ENCODE data around the gene ERBB4. TPM values are rescaled to one million over a fixed set of nuclear protein-coding genes. Genes with fewer than 3 reads are reported as not detected.

The ERBB4 gene
- total RNA-seq, 2 experiments from 2014 or later = not detected

GRCh38 chr2:211829725-211830124, 708.9 kb downstream of the ERBB4 start:
- Histone ChIP-seq H3K4me2 (ENCODE audit: low read length) (no peak overlapping the region), H3K79me2 (ENCODE audit: insufficient read depth, low read depth, low read length) (no peaks in the 10 kb centered on the region), H2AFZ (ENCODE audit: low read length) (no peak overlapping the region), H3K9me3 (ENCODE audit: low read length) (no peaks in the 10 kb centered on the region), H3K4me3 (ENCODE audit: low read depth, low read length, poor library complexity, severe bottlenecking) (no peak overlapping the region), H3K9me2 (ENCODE audit: insufficient read depth, low read length) (no peaks in the 10 kb centered on the region), H3K36me3 (ENCODE audit: insufficient read depth, low read length) (no peaks in the 10 kb centered on the region), H3K4me1 (ENCODE audit: insufficient read depth, low read length, poor library complexity, severe bottlenecking) (no peaks in the 10 kb centered on the region), H3K27ac (ENCODE audit: low read depth, low read length, poor library complexity, severe bottlenecking) (no peak overlapping the region), H4K20me1 (ENCODE audit: insufficient read depth, low read length) (no peaks in the 10 kb centered on the region)
- TF ChIP-seq, protein P1, sequence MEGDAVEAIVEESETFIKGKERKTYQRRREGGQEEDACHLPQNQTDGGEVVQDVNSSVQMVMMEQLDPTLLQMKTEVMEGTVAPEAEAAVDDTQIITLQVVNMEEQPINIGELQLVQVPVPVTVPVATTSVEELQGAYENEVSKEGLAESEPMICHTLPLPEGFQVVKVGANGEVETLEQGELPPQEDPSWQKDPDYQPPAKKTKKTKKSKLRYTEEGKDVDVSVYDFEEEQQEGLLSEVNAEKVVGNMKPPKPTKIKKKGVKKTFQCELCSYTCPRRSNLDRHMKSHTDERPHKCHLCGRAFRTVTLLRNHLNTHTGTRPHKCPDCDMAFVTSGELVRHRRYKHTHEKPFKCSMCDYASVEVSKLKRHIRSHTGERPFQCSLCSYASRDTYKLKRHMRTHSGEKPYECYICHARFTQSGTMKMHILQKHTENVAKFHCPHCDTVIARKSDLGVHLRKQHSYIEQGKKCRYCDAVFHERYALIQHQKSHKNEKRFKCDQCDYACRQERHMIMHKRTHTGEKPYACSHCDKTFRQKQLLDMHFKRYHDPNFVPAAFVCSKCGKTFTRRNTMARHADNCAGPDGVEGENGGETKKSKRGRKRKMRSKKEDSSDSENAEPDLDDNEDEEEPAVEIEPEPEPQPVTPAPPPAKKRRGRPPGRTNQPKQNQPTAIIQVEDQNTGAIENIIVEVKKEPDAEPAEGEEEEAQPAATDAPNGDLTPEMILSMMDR (conservative IDR thresholded peaks at IDR 0.05; ENCODE audit: low read length) = no peak
- TF ChIP-seq EZH2phosphoT487 (IDR thresholded peaks at IDR 0.05; ENCODE audit: borderline replicate concordance, low read depth, low read length) = no peak
- intact Hi-C loops (cut with micrococcal nuclease; ENCODE audit: unreplicated experiment) = no loop called here
- ChIA-PET CTCF (ENCODE audit: unreplicated experiment) (no interaction called here), POLR2A (interaction anchor here (0.7 kb wide), 1 partner anchor 525 kb away, joined by 3 read pairs; no protein-coding TSS in a partner anchor)
- no peak for DNase-seq (ENCODE audit: low spot score)
- no TSS peak for BruUV-seq (replicated peaks)

DNA sequence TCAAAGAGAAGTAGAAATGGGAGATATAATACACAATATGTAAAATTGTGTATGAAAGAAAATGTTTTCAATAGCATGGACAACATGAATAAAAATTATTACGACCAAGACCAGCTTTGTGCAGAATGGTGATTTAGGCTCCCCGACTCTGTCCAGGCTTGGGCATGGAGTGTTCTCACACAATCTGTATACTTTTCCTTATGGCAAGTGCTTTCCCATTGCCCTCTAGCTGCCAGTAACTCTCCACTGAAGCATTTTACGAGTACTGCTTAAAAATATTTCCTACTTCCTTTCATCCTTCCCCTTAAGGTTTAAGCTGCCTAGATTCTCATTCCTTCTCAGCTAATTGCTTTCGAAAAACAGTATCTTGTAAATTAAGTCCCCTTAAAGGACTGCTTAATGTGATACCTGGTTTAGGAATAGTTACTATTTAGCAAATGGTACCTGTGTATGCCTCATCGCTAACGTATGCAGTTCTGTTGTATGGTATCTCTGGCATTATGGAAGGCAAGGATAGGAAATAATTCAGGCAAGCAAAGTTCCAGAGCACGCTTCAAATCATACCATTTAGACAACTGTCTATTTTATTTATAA, 714.6 kb downstream of the ERBB4 start:
- Histone ChIP-seq H4K20me1 (ENCODE audit: insufficient read depth, low read length) (no peaks in the 10 kb centered on the region), H2AFZ (ENCODE audit: low read length) (no peak overlapping the region), H3K79me2 (ENCODE audit: insufficient read depth, low read depth, low read length) (no peaks in the 10 kb centered on the region), H3K27ac (ENCODE audit: low read depth, low read length, poor library complexity, severe bottlenecking) (no peak overlapping the region), H3K36me3 (ENCODE audit: insufficient read depth, low read length) (no peaks in the 10 kb centered on the region), H3K4me3 (ENCODE audit: low read depth, low read length, poor library complexity, severe bottlenecking) (no peak overlapping the region), H3K9me2 (ENCODE audit: insufficient read depth, low read length) (no peaks in the 10 kb centered on the region), H3K4me2 (ENCODE audit: low read length) (no peak overlapping the region), H3K4me1 (ENCODE audit: insufficient read depth, low read length, poor library complexity, severe bottlenecking) (no peaks in the 10 kb centered on the region), H3K9me3 (ENCODE audit: low read length) (no peaks in the 10 kb centered on the region)
- no peak for DNase-seq (ENCODE audit: low spot score)
- ChIA-PET CTCF (ENCODE audit: unreplicated experiment) (no interaction called here), POLR2A (no interaction called here)
- no TSS peak for BruUV-seq (replicated peaks)
- no peak for TF ChIP-seq EZH2phosphoT487 (IDR thresholded peaks at IDR 0.05; ENCODE audit: borderline replicate concordance, low read depth, low read length)
- TF ChIP-seq, protein P1 (conservative IDR thresholded peaks at IDR 0.05; ENCODE audit: low read length) = no peak
- intact Hi-C loops (cut with micrococcal nuclease; ENCODE audit: unreplicated experiment) = no loop called here

GRCh38 chr2:211822686-211823335, 715.8 kb downstream of the ERBB4 start:
- Histone ChIP-seq H3K9me3 (ENCODE audit: low read length) (no peaks in the 10 kb centered on the region), H3K36me3 (ENCODE audit: insufficient read depth, low read length) (no peaks in the 10 kb centered on the region), H3K4me3 (ENCODE audit: low read depth, low read length, poor library complexity, severe bottlenecking) (no peak overlapping the region), H4K20me1 (ENCODE audit: insufficient read depth, low read length) (no peaks in the 10 kb centered on the region), H3K27ac (ENCODE audit: low read depth, low read length, poor library complexity, severe bottlenecking) (no peak overlapping the region), H2AFZ (ENCODE audit: low read length) (no peak overlapping the region), H3K4me1 (ENCODE audit: insufficient read depth, low read length, poor library complexity, severe bottlenecking) (no peaks in the 10 kb centered on the region), H3K9me2 (ENCODE audit: insufficient read depth, low read length) (no peaks in the 10 kb centered on the region), H3K4me2 (ENCODE audit: low read length) (no peak overlapping the region), H3K79me2 (ENCODE audit: insufficient read depth, low read depth, low read length) (no peaks in the 10 kb centered on the region)
- ChIA-PET CTCF (ENCODE audit: unreplicated experiment) (no interaction called here), POLR2A (no interaction called here)
- no TSS peak for BruUV-seq (replicated peaks)
- no peak for DNase-seq (ENCODE audit: low spot score)
- TF ChIP-seq, protein P1 (conservative IDR thresholded peaks at IDR 0.05; ENCODE audit: low read length) = no peak
- no peak for TF ChIP-seq EZH2phosphoT487 (IDR thresholded peaks at IDR 0.05; ENCODE audit: borderline replicate concordance, low read depth, low read length)
- intact Hi-C loops (cut with micrococcal nuclease; ENCODE audit: unreplicated experiment) = no loop called here
